Transverse colon (tissue), 4 donors: ENCODE measurements around the gene TLCD1. TPM values are rescaled to one million over a fixed set of nuclear protein-coding genes. Genes with fewer than 3 reads are reported as not detected.

Source experiments
- DNase-seq: peaks from one replicate; pipeline ENCODE4 v3.0.0-alpha.2; 2019
- H3K27ac ChIP-seq, 4 donors: fragments of 200-600 bp; sonication (generic); 2 replicates each; pipeline ENCODE4 v1.5.1; 2016 to 2018; ENCODE audit warnings: inconsistent platforms in 4 of 4
- H3K27me3 ChIP-seq: fragments of 200-600 bp; sonication (generic); 2 replicates; pipeline ENCODE4 v1.5.1; 2017; ENCODE audit warnings: inconsistent platforms
- H3K36me3 ChIP-seq, 4 donors: fragments of 200-600 bp; sonication (generic); 2 replicates each; pipeline ENCODE4 v1.5.1; 2017 to 2019; ENCODE audit warnings: inconsistent platforms in 4 of 4
- H3K4me1 ChIP-seq, 4 donors: fragments of 200-600 bp; sonication (generic); 2 replicates each; pipeline ENCODE4 v1.5.1; 2017 to 2020; ENCODE audit warnings: inconsistent platforms in 4 of 4
- H3K4me3 ChIP-seq, 4 donors: fragments of 200-600 bp; sonication (generic); 1 replicate in 1 of 4; 2 replicates in 3 of 4; pipeline versions ENCODE4 v1.5.1 to v1.6.1; 2017 to 2019; ENCODE audit warnings: inconsistent platforms in 4 of 4
- H3K9me3 ChIP-seq, 2 donors: fragments of 200-600 bp; sonication (generic); 2 replicates each; pipeline ENCODE4 v1.5.1; 2017 to 2019; ENCODE audit warnings: inconsistent platforms in 2 of 2
- CTCF ChIP-seq, 5 experiments: fragments of 200-600 bp in 3 of 5; fragments of 450-650 bp in 2 of 5; sonication (generic) in 3 of 5; IDR thresholded peaks; 1 replicate in 2 of 5; 2 replicates in 3 of 5; pipeline ENCODE4 v1.5.1; 2016 to 2017; ENCODE audit warnings: antibody characterized with exemption in 5 of 5, inconsistent platforms in 3 of 5, mild to moderate bottlenecking in 2 of 5, moderate library complexity in 1 of 5
- EP300 ChIP-seq: sonication (generic); formaldehyde crosslinking; IDR thresholded peaks from one replicate; pipeline ENCODE4 v1.6.1; 2017; ENCODE audit warnings: antibody characterized with exemption, low read depth
- POLR2A ChIP-seq: fragments of 450-650 bp; IDR thresholded peaks from one replicate; pipeline ENCODE4 v1.6.1; 2016; ENCODE audit warnings: antibody characterized with exemption, mild to moderate bottlenecking, moderate library complexity
- POLR2AphosphoS5 ChIP-seq, 3 donors: sonication (generic); formaldehyde crosslinking; IDR thresholded peaks; one replicate each; pipeline ENCODE4 v1.6.1; 2016; ENCODE audit warnings: antibody characterized with exemption in 3 of 3
- WGBS, 2 donors: methylation state at CpG; one replicate each; pipeline ENCODE4 v1.1.5; 2018; ENCODE audit warnings: low coverage in 1 of 2; 5-methylcytosine and 5-hydroxymethylcytosine counted together
- in situ Hi-C, 4 donors: fragments of 200-750 bp; cut with MboI; loops; one replicate each; pipeline versions ENCODE4 v1.15.0 to v1.15.1; 2017; ENCODE audit warnings: low sequenced_read_pairs in 3 of 4, low pct_ligation_motif_present in 1 of 4, low pct_unique_long_range_greater_than_20kb in 1 of 4
- intact Hi-C: fragments of 100-400 bp; cut with DNase I; formaldehyde crosslinking; loops from one replicate; pipeline ENCODE4 v1.15.1; 2023; ENCODE audit warnings: low total_unique reads
- total RNA-seq, 4 donors: library from RNA; depleted of rRNA; stranded (reverse); fragments of >200 nt; gene quantifications; one replicate each; pipeline ENCODE4 v1.1.0, GENCODE V29; 2016

TLCD1 gene
- total RNA-seq, 4 donors from 2014 or later: 5.6 to 11.5 TPM; not detected in 2

GRCh38 chr17:28744104-28744971 is 18.3 kb upstream of the TLCD1 start:
- H3K27me3 ChIP-seq: no peaks in the 10 kb centered on the region
- intact Hi-C loops: no loop called here
- H3K27ac ChIP-seq: peak overlapping the region; percentile 98 to 99 (median 98)
- 1% methylated on average over 42 of the region's 61 CpGs; no CpG with 5 or more reads in 1 of the 2 donors for WGBS, 2 donors
- peak; percentile 70 for DNase-seq
- TF ChIP-seq POLR2A (peak; percentile 54), CTCF (IDR thresholded peaks at IDR 0.05) (no peak), EP300 (peak; percentile 68), POLR2AphosphoS5 (IDR thresholded peaks at IDR 0.05) (peak in 1 of 3 donors; percentile 9)
- H3K36me3 ChIP-seq: no peaks in the 10 kb centered on the region
- H3K9me3 ChIP-seq: no peaks in the 10 kb centered on the region
- H3K4me1 ChIP-seq: peaks cover 13 to 71% (median 58%) of the 10 kb centered on the region in 4 donors
- H3K4me3 ChIP-seq: peak overlapping the region; percentile 80 to 89 (median 81)
- in situ Hi-C loops: no loop called here

- Histone ChIP-seq H3K27ac (peak within 1 kb of the TSS; percentile 98 to 99 (median 98)), H3K27me3 (no peaks in the 10 kb centered on the region), H3K4me1 (peaks cover 13 to 66% (median 52%) of the 10 kb centered on the region in 4 donors), H3K4me3 (peak within 1 kb of the TSS; percentile 80 to 89 (median 81)), H3K36me3 (no peaks in the 10 kb centered on the region), H3K9me3 (no peaks in the 10 kb centered on the region)
- TF ChIP-seq POLR2AphosphoS5 (IDR thresholded peaks at IDR 0.05): peak; percentile 17 to 86 (median 83)
- TF ChIP-seq POLR2A: peak; percentile 75
- TF ChIP-seq CTCF (IDR thresholded peaks at IDR 0.05): peak in 3 of 5 experiments; percentile 11 to 43 (median 12)
- no peak for TF ChIP-seq EP300
- intact Hi-C loops: no loop called here
- in situ Hi-C loops: no loop called here
- 0% methylated on average over 49 of the region's 70 CpGs; no CpG with 5 or more reads in 1 of the 2 donors for WGBS, 2 donors
- DNase-seq: peak; percentile 89
Observed at GRCh38 chr17:28743243-28744103, 17.4 kb upstream of the TLCD1 start, which contains the start of gene TRAF4. TSS of gene TRAF4 (plus strand) at chr17:28744011. CDS start at chr17:28744113, 102 bp downstream.

GRCh38 chr17:28741358-28742349 is 15.6 kb upstream of the TLCD1 start:
- H3K27me3 ChIP-seq: no peaks in the 10 kb centered on the region
- no peak overlapping the region for H3K4me3 ChIP-seq
- in situ Hi-C loops: no loop called here
- H3K4me1 ChIP-seq: peaks cover 7 to 49% (median 35%) of the 10 kb centered on the region in 4 donors
- no peaks in the 10 kb centered on the region for H3K36me3 ChIP-seq
- 60% methylated on average over 19 of the region's 19 CpGs; no CpG with 5 or more reads in 1 of the 2 donors for WGBS, 2 donors
- intact Hi-C loops: no loop called here
- TF ChIP-seq POLR2AphosphoS5 (IDR thresholded peaks at IDR 0.05): no peak
- TF ChIP-seq POLR2A: no peak
- TF ChIP-seq EP300: no peak
- TF ChIP-seq CTCF (IDR thresholded peaks at IDR 0.05): no peak
- DNase-seq: peak; percentile 42
- H3K27ac ChIP-seq: peak overlapping the region in 3 of 4 donors; percentile 98 to 99 (median 98)
- H3K9me3 ChIP-seq: no peaks in the 10 kb centered on the region
